Measurements from ENCODE around the gene ABCA7.

- TF ChIP-seq EZH2 (optimal IDR thresholded peaks at IDR 0.05; ENCODE audit: low read depth, low read length) (no peak), CTCF (IDR thresholded peaks at IDR 0.05; ENCODE audit: low read length) (no peak)
Observed at GRCh38 chr19:1000591-1001537, 39.0 kb upstream of the ABCA7 start.
